Keratinocyte (primary cell): ENCODE data around the gene KDM7A. TPM values are rescaled to one million over a fixed set of nuclear protein-coding genes. Genes with fewer than 3 reads are reported as not detected.

Experiments
- DNase-seq: peaks from one replicate; pipeline ENCODE4 v3.0.0-alpha.2; 2011; ENCODE audit warnings: low read depth, missing footprints, low spot score
- FAIRE-seq: peaks from 2 replicates; lab custom pipeline; 2011; peaks lifted over from hg19 to GRCh38; lab: Jason Lieb, UNC
- H2AFZ ChIP-seq: 2 replicates; pipeline ENCODE4 v1.6.0; 2012; ENCODE audit warnings: low read length, control low read depth, inconsistent platforms; ENCODE audit not compliant: control insufficient read depth
- H3K27ac ChIP-seq: 2 replicates; pipeline ENCODE4 v1.5.1; 2011; ENCODE audit warnings: low read length; ENCODE audit not compliant: control insufficient read depth, insufficient read depth
- H3K27me3 ChIP-seq: 3 replicates; pipeline ENCODE4 v1.6.0; 2011; ENCODE audit warnings: low read length; ENCODE audit not compliant: control insufficient read depth, insufficient read depth; ENCODE audit errors: extremely low read depth
- H3K36me3 ChIP-seq, 2 experiments: 2 replicates in 1 of 2; 3 replicates in 1 of 2; pipeline ENCODE4 v1.5.1; 2011; ENCODE audit warnings: low read length in 2 of 2, mild to moderate bottlenecking in 1 of 2; ENCODE audit not compliant: control insufficient read depth in 2 of 2, insufficient read depth in 2 of 2; ENCODE audit errors: extremely low read depth in 1 of 2
- H3K4me1 ChIP-seq: 3 replicates; pipeline ENCODE4 v1.5.1; 2011; ENCODE audit warnings: low read length; ENCODE audit not compliant: control insufficient read depth, insufficient read depth; ENCODE audit errors: extremely low read depth
- H3K4me2 ChIP-seq: 3 replicates; pipeline ENCODE4 v1.6.0; 2011; ENCODE audit warnings: low read depth, low read length; ENCODE audit not compliant: control insufficient read depth, insufficient read depth; ENCODE audit errors: extremely low read depth
- H3K4me3 ChIP-seq, 3 experiments: fragments of 200-600 bp in 1 of 3; sonication (generic) in 1 of 3; 2 replicates in 2 of 3; 3 replicates in 1 of 3; pipeline ENCODE4 v1.5.1; 2011 to 2016; ENCODE audit warnings: low read length in 3 of 3, mild to moderate bottlenecking in 3 of 3, control low read depth in 2 of 3, inconsistent platforms in 1 of 3, low read depth in 1 of 3, mixed read lengths in 1 of 3, mixed run types in 1 of 3, moderate library complexity in 1 of 3; ENCODE audit not compliant: control insufficient read depth in 2 of 3, insufficient read depth in 2 of 3; ENCODE audit errors: extremely low read depth in 1 of 3
- H3K79me2 ChIP-seq: 2 replicates; pipeline ENCODE4 v1.6.0; 2012; ENCODE audit warnings: low read length; ENCODE audit not compliant: control insufficient read depth, insufficient read depth
- H3K9ac ChIP-seq: 3 replicates; pipeline ENCODE4 v1.6.0; 2011; ENCODE audit warnings: low read length; ENCODE audit not compliant: control insufficient read depth, insufficient read depth; ENCODE audit errors: extremely low read depth
- H3K9me1 ChIP-seq: 3 replicates; pipeline ENCODE4 v1.6.0; 2011; ENCODE audit warnings: low read length; ENCODE audit not compliant: control insufficient read depth, insufficient read depth; ENCODE audit errors: extremely low read depth
- H3K9me3 ChIP-seq: 2 replicates; pipeline ENCODE4 v1.5.1; 2012; ENCODE audit warnings: low read depth, low read length; ENCODE audit not compliant: control insufficient read depth
- H4K20me1 ChIP-seq: 3 replicates; pipeline ENCODE4 v1.6.0; 2011; ENCODE audit warnings: low read length; ENCODE audit not compliant: control insufficient read depth, insufficient read depth; ENCODE audit errors: extremely low read depth
- EZH2 ChIP-seq: IDR thresholded peaks from one replicate; pipeline ENCODE4 v1.6.1; 2012; ENCODE audit warnings: inconsistent platforms, mild to moderate bottlenecking, low read length, moderate library complexity
- dilution Hi-C: fragments of 300-500 bp; cut with MboI; formaldehyde crosslinking; loops from one replicate; pipeline ENCODE4 v1.7.0; 2020; ENCODE audit warnings: low sequenced_read_pairs; ENCODE audit not compliant: extremely low pct_ligation_motif_present
- polyA plus RNA-seq, 5 experiments: library from polyadenylated mRNA; depleted of rRNA in 3 of 5; stranded (reverse) in 3 of 5; stranded (forward) in 1 of 5; unstranded in 1 of 5; fragments of >200 nt; gene quantifications; 1 replicate in 1 of 5; 2 replicates in 3 of 5; 3 replicates in 1 of 5; pipeline versions ENCODE4 v1.2.1 to v1.2.3, GENCODE V29; 2011 to 2012; ENCODE audit warnings: missing spikeins in 2 of 5, low read depth in 1 of 5, low replicate concordance in 1 of 5
- TF ChIP-seq, protein P1 (sequence below), 3 experiments: IDR thresholded peaks in 1 of 3; conservative IDR thresholded peaks in 1 of 3; optimal IDR thresholded peaks in 1 of 3; 2 replicates in 2 of 3; 3 replicates in 1 of 3; pipeline versions ENCODE3 to v1.5.1; 2011; ENCODE audit warnings: low read length in 3 of 3, mild to moderate bottlenecking in 3 of 3, moderate library complexity in 2 of 3, control low read depth in 1 of 3, inconsistent platforms in 1 of 3; ENCODE audit not compliant: insufficient read depth in 2 of 3; ENCODE audit errors: extremely low read depth in 1 of 3

KDM7A gene
- polyA plus RNA-seq, 1 donor (not counting 4 experiments of a cell fraction or from before 2014, with no cell fraction given), result 3.3 TPM

DNA sequence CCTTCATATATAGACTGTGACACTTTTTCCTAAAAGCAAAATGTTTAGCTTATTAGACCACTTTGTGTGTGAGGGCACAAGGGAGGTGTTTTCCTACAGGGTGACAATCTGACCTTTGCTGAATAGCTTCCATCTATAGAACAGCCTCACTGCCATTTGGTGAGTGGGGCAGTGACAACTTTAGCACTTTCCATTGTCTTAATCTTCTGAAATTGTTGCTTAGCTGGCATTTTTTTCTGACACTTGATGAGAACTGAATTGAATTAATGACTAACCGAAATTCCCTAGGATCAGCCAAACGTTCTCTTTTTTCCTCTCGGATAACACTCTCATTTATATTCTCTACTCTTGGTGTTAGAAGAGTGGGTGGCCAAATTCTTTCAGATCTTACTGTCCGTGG is 30.2 kb downstream of the KDM7A start:
- no peak for TF ChIP-seq EZH2
- TF ChIP-seq, protein P1, sequence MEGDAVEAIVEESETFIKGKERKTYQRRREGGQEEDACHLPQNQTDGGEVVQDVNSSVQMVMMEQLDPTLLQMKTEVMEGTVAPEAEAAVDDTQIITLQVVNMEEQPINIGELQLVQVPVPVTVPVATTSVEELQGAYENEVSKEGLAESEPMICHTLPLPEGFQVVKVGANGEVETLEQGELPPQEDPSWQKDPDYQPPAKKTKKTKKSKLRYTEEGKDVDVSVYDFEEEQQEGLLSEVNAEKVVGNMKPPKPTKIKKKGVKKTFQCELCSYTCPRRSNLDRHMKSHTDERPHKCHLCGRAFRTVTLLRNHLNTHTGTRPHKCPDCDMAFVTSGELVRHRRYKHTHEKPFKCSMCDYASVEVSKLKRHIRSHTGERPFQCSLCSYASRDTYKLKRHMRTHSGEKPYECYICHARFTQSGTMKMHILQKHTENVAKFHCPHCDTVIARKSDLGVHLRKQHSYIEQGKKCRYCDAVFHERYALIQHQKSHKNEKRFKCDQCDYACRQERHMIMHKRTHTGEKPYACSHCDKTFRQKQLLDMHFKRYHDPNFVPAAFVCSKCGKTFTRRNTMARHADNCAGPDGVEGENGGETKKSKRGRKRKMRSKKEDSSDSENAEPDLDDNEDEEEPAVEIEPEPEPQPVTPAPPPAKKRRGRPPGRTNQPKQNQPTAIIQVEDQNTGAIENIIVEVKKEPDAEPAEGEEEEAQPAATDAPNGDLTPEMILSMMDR (optimal IDR thresholded peaks at IDR 0.05 in 1 of 3, IDR thresholded peaks at IDR 0.05 in 1 of 3, conservative IDR thresholded peaks at IDR 0.05 in 1 of 3; ENCODE audit: extremely low read depth in 1 of 3, insufficient read depth in 2 of 3, low read length in 3 of 3), result no peak
- dilution Hi-C loops, result no loop called here
- Histone ChIP-seq H3K4me2 (no peak overlapping the region), H3K79me2 (no peaks in the 10 kb centered on the region), H3K9me3 (peaks cover 4% of the 10 kb centered on the region), H3K27me3 (no peaks in the 10 kb centered on the region), H3K9me1 (no peaks in the 10 kb centered on the region), H2AFZ (no peak overlapping the region), H3K4me1 (no peaks in the 10 kb centered on the region), H4K20me1 (no peaks in the 10 kb centered on the region), H3K9ac (no peak overlapping the region), H3K4me3 (no peak overlapping the region), H3K36me3 (peaks cover 0 to 6% of the 10 kb centered on the region in 2 experiments), H3K27ac (no peak overlapping the region)
- DNase-seq (no peak), FAIRE-seq (no peak)

DNA sequence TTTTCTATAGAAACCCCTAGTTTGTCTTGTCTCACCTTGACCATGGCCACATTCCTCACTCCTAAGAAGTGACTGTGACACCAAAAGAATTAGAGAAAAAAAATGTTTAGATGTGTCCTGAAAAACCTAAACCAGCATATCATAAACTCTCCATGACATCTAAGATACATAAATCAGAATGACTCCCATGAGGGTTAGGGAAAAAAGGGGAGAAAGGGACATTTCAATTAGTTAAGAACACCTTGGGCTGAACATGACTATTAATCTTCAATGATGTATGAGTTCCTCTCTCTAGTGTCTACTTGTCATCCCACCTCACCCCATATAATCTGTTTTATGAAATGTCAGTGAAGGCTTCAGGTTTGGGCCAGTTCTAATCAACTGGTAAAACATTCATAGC is 31.1 kb downstream of the KDM7A start:
- no peak overlapping the region for H3K4me2 ChIP-seq
- no peak overlapping the region for H3K4me3 ChIP-seq
- peaks cover 4% of the 10 kb centered on the region for H3K9me3 ChIP-seq
- no peak overlapping the region for H2AFZ ChIP-seq
- no peaks in the 10 kb centered on the region for H3K27me3 ChIP-seq
- H3K27ac ChIP-seq, result no peak overlapping the region
- no peaks in the 10 kb centered on the region for H3K79me2 ChIP-seq
- H3K9me1 ChIP-seq, result no peaks in the 10 kb centered on the region
- FAIRE-seq (no peak), DNase-seq (no peak)
- no peaks in the 10 kb centered on the region for H3K4me1 ChIP-seq
- H3K36me3 ChIP-seq, result peaks cover 0 to 6% of the 10 kb centered on the region in 2 experiments
- dilution Hi-C loops, result no loop called here
- H4K20me1 ChIP-seq, result no peaks in the 10 kb centered on the region
- TF ChIP-seq, protein P1 (optimal IDR thresholded peaks at IDR 0.05 in 1 of 3, IDR thresholded peaks at IDR 0.05 in 1 of 3, conservative IDR thresholded peaks at IDR 0.05 in 1 of 3; ENCODE audit: extremely low read depth in 1 of 3, insufficient read depth in 2 of 3, low read length in 3 of 3), result no peak
- TF ChIP-seq EZH2, result no peak
- no peak overlapping the region for H3K9ac ChIP-seq
